NK-92 (cell line): ENCODE data around the gene LRRC41.
"Not testable (repeated sequence)": the region's sequence is repeated elsewhere in the genome, so short reads cannot be mapped to it uniquely, and the experiment has no call there.

ENCODE experiments used
- DNase-seq: peaks from one replicate; lab custom pipeline; 2025; ENCODE audit not compliant: unreplicated experiment; lab: John Stamatoyannopoulos, UW

LRRC41 gene

DNA sequence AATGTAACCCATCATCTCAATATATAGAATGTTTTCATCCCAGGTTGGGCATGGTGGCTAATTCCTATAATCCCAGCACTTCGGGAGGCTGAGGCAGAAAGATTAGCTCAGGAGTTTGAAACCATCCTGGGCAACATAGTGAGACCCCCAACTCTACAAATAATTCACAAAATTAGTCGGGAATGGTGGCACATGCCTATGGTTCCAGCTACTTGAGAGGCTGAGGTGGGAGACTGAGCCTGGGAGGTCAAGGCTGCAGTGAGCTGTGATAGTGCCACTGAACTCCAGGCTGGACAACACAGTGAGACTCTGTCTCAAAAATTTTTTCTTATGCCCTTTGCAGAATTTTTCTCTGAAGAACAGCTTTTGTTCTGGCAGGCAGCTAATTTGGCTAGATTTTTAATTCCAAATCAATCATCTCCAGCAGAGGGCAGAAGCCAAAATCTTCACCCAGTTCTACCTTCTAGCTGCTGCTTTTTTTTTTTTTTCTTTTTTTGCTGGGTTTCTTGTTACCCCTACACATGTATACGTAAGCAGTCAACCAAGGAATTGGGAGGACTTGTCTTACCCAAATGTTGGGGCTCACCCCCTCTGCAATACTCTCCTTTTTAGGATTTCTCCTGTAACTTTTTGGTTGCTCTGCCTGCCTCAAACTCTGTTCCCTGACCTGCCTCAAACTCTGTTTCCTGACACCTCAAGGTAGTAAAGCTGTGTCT lies 58.6 kb downstream of the LRRC41 start:
- no peak for DNase-seq

DNA sequence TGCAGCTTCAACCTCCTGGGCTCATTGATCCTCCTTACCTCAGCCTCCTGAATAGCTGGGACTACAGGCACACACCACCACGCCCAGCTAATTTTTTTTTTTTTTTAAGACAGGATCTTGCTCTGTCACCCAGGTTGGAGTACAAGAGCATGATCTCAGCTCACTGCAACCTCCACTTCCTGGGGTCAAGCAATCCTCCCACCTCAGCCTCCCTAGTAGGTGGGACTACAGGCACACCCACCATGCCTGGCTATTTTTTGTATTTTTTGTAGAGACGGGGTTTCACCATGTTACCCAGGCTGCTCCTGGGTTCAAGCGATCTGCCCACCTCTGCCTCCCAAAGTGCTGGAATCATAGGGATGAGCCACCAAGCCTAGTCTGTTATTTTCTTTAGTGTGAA lies 59.6 kb downstream of the LRRC41 start:
- not testable (repeated sequence) for DNase-seq

DNA sequence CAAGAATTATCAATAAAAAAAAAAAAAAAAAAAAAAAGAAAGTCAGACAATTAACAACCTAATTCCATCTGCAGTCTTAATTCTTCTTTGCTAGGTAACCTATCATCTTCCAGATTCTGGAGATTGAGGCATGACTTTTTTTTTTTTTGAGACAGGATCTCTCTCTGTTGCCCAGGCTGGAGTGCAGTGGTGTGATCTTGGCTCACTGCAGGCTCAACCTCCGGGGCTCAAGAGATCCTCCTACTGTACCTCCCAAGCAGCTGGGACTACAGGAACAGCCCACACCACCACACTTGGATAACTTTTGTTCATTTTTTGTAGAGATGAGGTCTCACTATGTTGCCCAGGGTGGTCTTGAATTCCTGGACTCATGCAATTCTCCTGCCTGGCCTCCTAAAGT lies 60.5 kb downstream of the LRRC41 start:
- DNase-seq, result no peak

DNA sequence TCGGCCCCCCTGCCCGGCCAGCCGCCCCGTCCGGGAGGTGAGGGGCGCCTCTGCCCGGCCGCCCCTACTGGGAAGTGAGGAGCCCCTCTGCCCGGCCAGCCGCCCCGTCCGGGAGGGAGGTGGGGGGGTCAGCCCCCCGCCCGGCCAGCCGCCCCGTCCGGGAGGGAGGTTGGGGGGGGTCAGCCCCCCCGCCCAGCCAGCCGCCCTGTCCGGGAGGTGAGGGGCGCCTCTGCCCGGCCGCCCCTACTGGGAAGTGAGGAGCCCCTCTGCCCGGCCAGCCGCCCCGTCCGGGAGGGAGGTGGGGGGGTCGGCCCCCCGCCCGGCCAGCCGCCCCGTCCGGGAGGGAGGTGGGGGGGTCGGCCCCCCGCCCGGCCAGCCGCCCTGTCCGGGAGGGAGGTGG lies 61.7 kb downstream of the LRRC41 start:
- not testable (repeated sequence) for DNase-seq

DNA sequence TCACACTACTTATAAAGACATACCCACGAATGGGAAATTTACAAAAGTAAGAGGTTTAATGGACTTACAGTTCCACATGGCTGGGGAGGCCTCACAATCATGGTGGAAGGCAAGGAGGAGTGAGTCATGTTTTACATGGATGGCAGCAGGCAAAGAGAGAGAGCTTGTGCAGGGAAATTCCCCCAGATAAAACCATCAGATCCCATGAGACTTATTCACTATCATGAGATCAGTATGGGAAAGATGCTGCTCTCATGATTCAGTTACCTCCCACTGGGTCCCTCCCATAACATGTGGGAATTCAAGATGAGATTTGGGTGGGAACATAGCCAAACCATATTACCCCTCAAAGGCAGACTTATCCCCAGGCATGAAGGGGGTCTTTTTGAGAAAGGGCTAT lies 64.6 kb downstream of the LRRC41 start:
- DNase-seq, result not testable (repeated sequence)

DNA sequence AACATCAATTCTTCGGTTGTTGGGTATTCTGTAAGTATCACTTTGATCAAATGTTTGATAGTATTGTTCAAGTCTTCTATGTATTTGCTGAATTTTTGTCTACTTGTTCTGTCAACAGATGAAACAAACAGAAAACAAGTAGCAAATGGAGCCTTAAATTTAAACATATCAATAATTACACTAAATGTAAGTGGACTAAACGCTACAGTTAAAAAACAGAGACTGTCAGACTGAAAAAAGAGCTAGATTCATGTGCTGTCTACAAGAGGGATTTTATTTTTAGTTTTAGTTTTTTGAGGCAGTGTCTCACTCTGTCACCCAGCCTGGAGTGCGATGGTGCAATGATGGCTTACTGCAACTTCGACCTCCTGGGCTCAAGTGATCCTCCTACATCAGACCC lies 66.5 kb downstream of the LRRC41 start:
- DNase-seq, result no peak

DNA sequence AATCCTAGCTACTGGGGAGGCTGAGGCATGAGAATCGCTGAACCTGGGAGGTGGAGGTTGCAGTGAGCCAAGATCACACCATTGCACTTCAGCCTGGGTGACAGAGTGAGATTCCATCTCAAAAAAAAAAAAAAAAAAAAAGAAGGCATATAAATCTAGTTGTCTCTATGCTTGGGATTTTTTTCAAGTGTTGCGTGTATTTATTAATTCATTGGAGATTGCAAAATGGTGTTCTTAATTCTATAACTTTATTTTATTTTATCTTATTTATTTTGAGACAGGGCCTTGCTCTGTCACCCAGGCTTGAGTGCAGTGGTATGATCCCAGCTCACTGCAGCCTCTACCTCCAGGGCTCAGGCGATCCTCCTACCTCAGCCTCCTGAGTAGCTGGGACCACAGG lies 72.2 kb downstream of the LRRC41 start:
- not testable (repeated sequence) for DNase-seq
